Fibroblast of villous mesenchyme (primary cell): ENCODE data around the gene PPT2. TPM values are rescaled to one million over a fixed set of nuclear protein-coding genes. Genes with fewer than 3 reads are reported as not detected.
"Not testable (repeated sequence)": the region's sequence is repeated elsewhere in the genome, so short reads cannot be mapped to it uniquely, and the experiment has no call there.

Experiments
- DNase-seq: peaks from one replicate; pipeline ENCODE4 v3.0.0-alpha.2; 2010; ENCODE audit warnings: low read depth
- H3K4me3 ChIP-seq: 2 replicates; pipeline ENCODE4 v1.5.1; 2011; ENCODE audit warnings: low read depth, mild to moderate bottlenecking, low read length
- small RNA-seq: library from RNA; depleted of rRNA; stranded (forward); fragments of <200 nt; gene quantifications from one replicate; pipeline ENCODE3, GENCODE V24; 2012
- total RNA-seq: library from RNA; depleted of rRNA; stranded (reverse); fragments of >200 nt; gene quantifications from 2 replicates; pipeline ENCODE4 v1.2.3, GENCODE V29; 2012
- TF ChIP-seq, protein P1 (sequence below): IDR thresholded peaks from 2 replicates; pipeline ENCODE4 v1.5.1; 2012; ENCODE audit warnings: low read depth, mild to moderate bottlenecking, low read length; ENCODE audit not compliant: insufficient read depth

Gene PPT2
- total RNA-seq, 1 donor, result 22.9 TPM

DNA sequence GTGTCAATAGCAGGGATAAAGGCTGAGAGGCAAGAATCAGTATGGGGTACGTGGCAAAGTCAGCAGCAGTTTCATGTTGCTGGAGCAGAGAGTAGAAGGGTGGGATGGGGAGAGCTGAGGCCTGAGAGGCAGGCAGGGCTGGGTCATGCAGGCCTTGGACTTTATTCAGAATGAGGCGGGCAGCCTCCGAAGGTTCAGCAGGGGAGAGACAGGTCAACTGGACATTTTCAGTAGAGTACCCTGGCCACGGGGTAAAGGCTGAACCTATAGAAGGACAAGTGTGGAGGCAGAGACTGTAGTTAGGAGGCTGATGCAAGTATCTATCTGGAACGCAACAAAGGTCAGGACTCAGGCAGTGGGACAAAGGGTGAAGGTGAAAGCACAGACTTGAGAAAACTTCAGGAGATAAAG, 56.3 kb downstream of the PPT2 start:
- TF ChIP-seq, protein P1, sequence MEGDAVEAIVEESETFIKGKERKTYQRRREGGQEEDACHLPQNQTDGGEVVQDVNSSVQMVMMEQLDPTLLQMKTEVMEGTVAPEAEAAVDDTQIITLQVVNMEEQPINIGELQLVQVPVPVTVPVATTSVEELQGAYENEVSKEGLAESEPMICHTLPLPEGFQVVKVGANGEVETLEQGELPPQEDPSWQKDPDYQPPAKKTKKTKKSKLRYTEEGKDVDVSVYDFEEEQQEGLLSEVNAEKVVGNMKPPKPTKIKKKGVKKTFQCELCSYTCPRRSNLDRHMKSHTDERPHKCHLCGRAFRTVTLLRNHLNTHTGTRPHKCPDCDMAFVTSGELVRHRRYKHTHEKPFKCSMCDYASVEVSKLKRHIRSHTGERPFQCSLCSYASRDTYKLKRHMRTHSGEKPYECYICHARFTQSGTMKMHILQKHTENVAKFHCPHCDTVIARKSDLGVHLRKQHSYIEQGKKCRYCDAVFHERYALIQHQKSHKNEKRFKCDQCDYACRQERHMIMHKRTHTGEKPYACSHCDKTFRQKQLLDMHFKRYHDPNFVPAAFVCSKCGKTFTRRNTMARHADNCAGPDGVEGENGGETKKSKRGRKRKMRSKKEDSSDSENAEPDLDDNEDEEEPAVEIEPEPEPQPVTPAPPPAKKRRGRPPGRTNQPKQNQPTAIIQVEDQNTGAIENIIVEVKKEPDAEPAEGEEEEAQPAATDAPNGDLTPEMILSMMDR, result no peak
- DNase-seq, result no peak
- H3K4me3 ChIP-seq, result no peak overlapping the region

DNA sequence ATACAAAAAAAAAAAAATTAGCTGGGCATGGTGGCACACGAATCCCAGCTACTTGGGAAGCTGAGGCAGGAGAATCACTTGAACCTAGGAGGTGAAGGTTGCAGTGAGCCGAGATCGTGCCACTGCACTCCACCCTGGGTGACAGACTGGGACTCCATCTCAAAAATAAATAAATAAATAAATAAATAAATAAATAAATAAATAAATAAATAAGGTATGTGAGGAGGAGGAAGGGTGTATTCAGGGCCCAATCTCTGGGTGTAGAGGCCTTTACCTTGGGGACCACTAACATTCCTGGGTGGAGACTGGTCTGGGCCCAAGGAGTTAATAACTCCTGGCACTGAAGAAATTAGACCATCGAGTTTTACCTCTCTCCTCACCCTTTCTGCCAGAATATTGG, 57.5 kb downstream of the PPT2 start:
- not testable (repeated sequence) for DNase-seq, H3K4me3 ChIP-seq

DNA sequence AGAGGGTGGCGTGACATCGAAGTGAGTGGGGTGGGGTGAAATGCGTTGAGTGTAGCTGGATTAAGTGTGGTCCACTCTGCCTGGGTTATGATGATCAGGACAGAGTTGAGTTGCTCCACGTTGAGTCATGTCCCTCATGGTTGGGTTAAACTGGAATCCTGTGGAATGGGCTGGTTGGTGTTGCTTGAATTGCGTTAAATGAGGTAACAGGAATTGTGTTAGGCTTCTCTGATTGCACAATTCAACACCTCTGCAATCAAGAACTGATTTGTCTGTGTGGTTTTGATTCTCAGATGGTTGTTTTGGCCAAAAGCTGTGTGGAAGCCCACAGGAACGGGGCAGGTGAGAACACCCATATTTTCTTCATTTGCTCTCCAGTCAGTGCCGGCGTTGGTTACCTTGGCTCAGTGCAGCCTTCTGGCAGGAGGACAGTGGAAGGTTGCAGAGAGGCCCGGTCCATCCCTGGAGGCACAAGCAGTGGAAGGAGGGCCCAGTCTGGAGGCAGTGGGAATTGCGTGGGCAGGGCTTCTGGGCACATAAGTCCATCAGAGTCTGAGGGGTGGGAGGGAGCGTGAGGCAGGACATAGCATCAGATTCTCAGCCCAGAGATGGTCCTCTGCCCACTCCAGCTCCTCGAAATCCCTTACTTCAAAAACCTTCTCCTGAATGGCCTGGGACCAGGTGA, 58.3 kb downstream of the PPT2 start:
- no peak overlapping the region for H3K4me3 ChIP-seq
- no peak for DNase-seq
- TF ChIP-seq, protein P1, result no peak

Small RNA genes lying within 50 kb of the gene (small RNA-seq; reads per million reads assigned to genes)
- not detected for gene AL662884.1
- not detected for gene MIR6833

Other genes with a start within 250 kb of the PPT2 start
- gene C2, start 226.4 kb upstream of the PPT2 start, total RNA-seq, result 1.3 and 2.3 TPM in 2 replicates
- gene CFB, start 208.0 kb upstream of the PPT2 start, total RNA-seq, result 3.5 and 12.1 TPM in 2 replicates
- 106 and 120 TPM in 2 replicates for gene NELFE, start 195.2 kb upstream of the PPT2 start, total RNA-seq
- 52.2 and 58.9 TPM in 2 replicates for gene SKIC2, start 195.0 kb upstream of the PPT2 start, total RNA-seq
- gene DXO, start 182.0 kb upstream of the PPT2 start, total RNA-seq, result 14.2 and 21.9 TPM in 2 replicates
- gene C4A, start 172.1 kb upstream of the PPT2 start, total RNA-seq, result 6.0 and 13.9 TPM in 2 replicates
- 6.8 and 9.9 TPM in 2 replicates for gene C4B, start 139.3 kb upstream of the PPT2 start, total RNA-seq
- under 0.01 TPM in 2 replicates for gene CYP21A2, start 115.7 kb upstream of the PPT2 start, total RNA-seq
- 4.8 and 17.7 TPM in 2 replicates for gene TNXB, start 44.8 kb upstream of the PPT2 start, total RNA-seq
- 17.3 and 22.9 TPM in 2 replicates for gene ATF6B, start 25.9 kb upstream of the PPT2 start, total RNA-seq
- 6.4 and 6.9 TPM in 2 replicates for gene FKBPL, start 23.9 kb upstream of the PPT2 start, total RNA-seq
- gene PRRT1, start 2.2 kb upstream of the PPT2 start, total RNA-seq, result under 0.01 and 0.32 TPM in 2 replicates
- 0.97 and 2.6 TPM in 2 replicates for gene EGFL8, start 10.5 kb downstream of the PPT2 start, total RNA-seq
- 21.9 and 30.2 TPM in 2 replicates for gene AGPAT1, start 21.9 kb downstream of the PPT2 start, total RNA-seq
- gene RNF5, start 24.3 kb downstream of the PPT2 start, total RNA-seq, result 22.5 and 37.6 TPM in 2 replicates
- gene AGER, start 30.1 kb downstream of the PPT2 start, total RNA-seq, result 0.32 and 0.86 TPM in 2 replicates
- 29.0 and 35.4 TPM in 2 replicates for gene PBX2, start 36.1 kb downstream of the PPT2 start, total RNA-seq
- 2.6 and 4.8 TPM in 2 replicates for gene GPSM3, start 38.5 kb downstream of the PPT2 start, total RNA-seq
- gene NOTCH4, start 69.9 kb downstream of the PPT2 start, total RNA-seq, result 1.3 and 1.6 TPM in 2 replicates
- gene TSBP1, start 217.8 kb downstream of the PPT2 start, total RNA-seq, result under 0.01 TPM in 1 of 2 replicates, not detected in the other